ENCODE data around the gene STK38. TPM values are rescaled to one million over a fixed set of nuclear protein-coding genes. Genes with fewer than 3 reads are reported as not detected.

The STK38 gene
- total RNA-seq, result 14.6 and 17.1 TPM in 2 replicates

GRCh38 chr6:36546920-36547645, at the start of gene STK38:
STK38 (minus strand) TSS chr6:36547479; CDS start chr6:36540202, 7,277 bp downstream.

GRCh38 chr6:36594029-36594815, 46.9 kb upstream of the STK38 start, which contains the start of gene SRSF3:
SRSF3 (plus strand) TSS chr6:36594362; CDS start chr6:36596763, 2,401 bp downstream.

Other genes starting within 250 kb of the STK38 start
- not detected in 2 replicates for gene BNIP5, start 210.6 kb downstream of the STK38 start, total RNA-seq
- 0.83 and 0.85 TPM in 2 replicates for gene ETV7, start 159.8 kb downstream of the STK38 start, total RNA-seq
- gene PXT1, start 104.6 kb downstream of the STK38 start, total RNA-seq, result under 0.01 TPM in 2 replicates
- gene KCTD20, start 104.5 kb downstream of the STK38 start, total RNA-seq, result 45.7 and 47.6 TPM in 2 replicates
- gene SRSF3, start 46.9 kb upstream of the STK38 start, total RNA-seq, result 130 and 219 TPM in 2 replicates
- 417 and 542 TPM in 2 replicates for gene CDKN1A, start 131.2 kb upstream of the STK38 start, total RNA-seq
- gene RAB44, start 150.3 kb upstream of the STK38 start, total RNA-seq, result under 0.01 TPM in 2 replicates